Astrocyte (in vitro differentiated cells and primary cell): ENCODE measurements around the gene LCN10.

Experiments used
- CTCF ChIP-seq: IDR thresholded peaks from 2 replicates; pipeline ENCODE4 v1.5.1; 2011; ENCODE audit warnings: low read depth, mild to moderate bottlenecking, inconsistent platforms, low read length, moderate library complexity; ENCODE audit not compliant: insufficient read depth
- EZH2 ChIP-seq: IDR thresholded peaks from 2 replicates; pipeline ENCODE4 v1.6.1; 2012; ENCODE audit warnings: mild to moderate bottlenecking, low read length, inconsistent platforms; ENCODE audit not compliant: insufficient read depth

- no peak for TF ChIP-seq CTCF
- no peak for TF ChIP-seq EZH2
Measured at GRCh38 chr9:136750526-136750925, 7.8 kb upstream of the LCN10 start.
